Measurements from ENCODE around the gene IL1F10. TPM values are rescaled to one million over a fixed set of nuclear protein-coding genes. Genes with fewer than 3 reads are reported as not detected.

IL1F10 gene
- total and polyA plus RNA-seq, 2 of the 8 experiments (the other 6 are each of a cell fraction or from before 2014, with no cell fraction given), result not detected

- Histone ChIP-seq H3K23ac (ENCODE audit: insufficient read length) (no peak overlapping the region), H4K91ac (replicated peaks; ENCODE audit: insufficient read length, low read length) (no peak overlapping the region), H2BK15ac (ENCODE audit: low read length) (no peak overlapping the region), H2AFZ (ENCODE audit: low read length) (no peak overlapping the region), H3K4me2 (ENCODE audit: insufficient read depth in 1 of 2, low read depth in 2 of 2, low read length in 2 of 2) (no peak overlapping the region), H3K9me3 (ENCODE audit: insufficient read depth in 2 of 2, low read depth in 1 of 2, low read length in 1 of 2) (no peaks in the 10 kb centered on the region; a peak in 1 of 4 replicates), H3K4ac (replicated peaks; ENCODE audit: insufficient read length, low read depth, low read length) (no peak overlapping the region), H3K27ac (ENCODE audit: low read depth, low read length) (no peak overlapping the region), H4K5ac (ENCODE audit: insufficient read length, low read depth, low read length) (no peak overlapping the region), H3K36me3 (ENCODE audit: control insufficient read depth in 2 of 4, insufficient read depth in 4 of 4, low read length in 3 of 4) (no peaks in the 10 kb centered on the region), H2BK5ac (ENCODE audit: low read depth, low read length) (no peak overlapping the region), H3K56ac (replicated peaks; ENCODE audit: insufficient read length, low read depth, low read length) (no peak overlapping the region), H3K14ac (ENCODE audit: insufficient read length) (no peak overlapping the region), H3K79me2 (ENCODE audit: control insufficient read depth in 1 of 2, insufficient read depth in 2 of 2, low read length in 2 of 2) (no peaks in the 10 kb centered on the region), H3K4me1 (replicated peaks in 1 of 4; ENCODE audit: control insufficient read depth in 3 of 4, insufficient read depth in 4 of 4, low read length in 3 of 4) (no peaks in the 10 kb centered on the region), H3K79me1 (ENCODE audit: low read depth, low read length) (no peaks in the 10 kb centered on the region), H2BK20ac (ENCODE audit: low read length) (no peak overlapping the region), H3K9ac (replicated peaks in 1 of 4; ENCODE audit: extremely low read depth in 1 of 4, low read depth in 3 of 4, low read length in 3 of 4) (no peak overlapping the region), H3K4me3 (ENCODE audit: extremely low read depth in 1 of 4, insufficient read depth in 2 of 4, low read depth in 3 of 4, low read length in 4 of 4) (no peak overlapping the region), H2BK120ac (replicated peaks; ENCODE audit: low read depth, low read length) (no peak overlapping the region), H3K27me3 (replicated peaks in 1 of 4; ENCODE audit: control insufficient read depth in 3 of 4, extremely low read depth in 1 of 4, insufficient read depth in 3 of 4, low read length in 3 of 4) (no peaks in the 10 kb centered on the region), H4K20me1 (replicated peaks in 1 of 2; ENCODE audit: control insufficient read depth in 1 of 2, insufficient read depth in 2 of 2, low read length in 2 of 2) (no peaks in the 10 kb centered on the region), H3K23me2 (ENCODE audit: low read depth, low read length) (no peaks in the 10 kb centered on the region), H4K8ac (ENCODE audit: extremely low read depth, insufficient read depth, low read length) (no peak overlapping the region), H2AK5ac (ENCODE audit: low read depth, low read length) (no peak overlapping the region), H2BK12ac (ENCODE audit: low read depth, low read length) (no peak overlapping the region), H3K18ac (ENCODE audit: extremely low read depth, low read length) (no peak overlapping the region)
- POLR2A ChIA-PET (ENCODE audit: partially characterized antibody), result no interaction called here
- CTCF ChIA-PET (ENCODE audit: partially characterized antibody), result interaction anchor here (0.6 to 2.1 kb wide), 3 partner anchors 11 to 64 kb away, joined by 3 to 15 read pairs (median 3); no protein-coding TSS in a partner anchor
- 66% methylated on average over 4 of the region's 4 CpGs; no CpG with 5 or more reads in 1 of the 2 experiments for WGBS, 2 experiments (ENCODE audit: extremely low coverage in 1 of 2, insufficient coverage in 1 of 2, insufficient read length in 1 of 2, insufficient replicate concordance in 2 of 2, low coverage in 1 of 2, low lambda C conversion rate in 2 of 2, missing lambda C conversion rate in 1 of 2)
- FAIRE-seq (no peak), DNase-seq (ENCODE audit: low read depth in 1 of 2, low spot score in 2 of 2) (no peak)
- TF ChIP-seq CREB1 (IDR thresholded peaks at IDR 0.05) (no peak), RNF2 (IDR thresholded peaks at IDR 0.05; ENCODE audit: borderline replicate concordance, low read depth, low read length, missing control alignments, poor library complexity, severe bottlenecking) (no peak), TCF12 (IDR thresholded peaks at IDR 0.05; ENCODE audit: low read depth, low read length) (no peak), KDM4A (IDR thresholded peaks at IDR 0.05; ENCODE audit: low read depth, low read length, severe bottlenecking) (no peak), BCL11A (IDR thresholded peaks at IDR 0.05; ENCODE audit: low read depth in 2 of 2, low read length in 2 of 2) (no peak), USF2 (IDR thresholded peaks at IDR 0.05; ENCODE audit: low read length) (no peak), EGR1 (IDR thresholded peaks at IDR 0.05; ENCODE audit: borderline replicate concordance, low read depth, low read length) (no peak), EP300 (IDR thresholded peaks at IDR 0.05; ENCODE audit: borderline replicate concordance in 1 of 2, low read depth in 2 of 2, low read length in 2 of 2) (no peak), ATF3 (IDR thresholded peaks at IDR 0.05; ENCODE audit: insufficient read depth, low read depth, low read length) (no peak)
- TF ChIP-seq, protein P1, sequence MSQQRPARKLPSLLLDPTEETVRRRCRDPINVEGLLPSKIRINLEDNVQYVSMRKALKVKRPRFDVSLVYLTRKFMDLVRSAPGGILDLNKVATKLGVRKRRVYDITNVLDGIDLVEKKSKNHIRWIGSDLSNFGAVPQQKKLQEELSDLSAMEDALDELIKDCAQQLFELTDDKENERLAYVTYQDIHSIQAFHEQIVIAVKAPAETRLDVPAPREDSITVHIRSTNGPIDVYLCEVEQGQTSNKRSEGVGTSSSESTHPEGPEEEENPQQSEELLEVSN (IDR thresholded peaks at IDR 0.05), result no peak
These were observed 23.6 kb downstream of the IL1F10 start for GRCh38 chr2:113091231-113091896.
